Measurements from ENCODE around the gene CD200. TPM values are rescaled to one million over a fixed set of nuclear protein-coding genes. Genes with fewer than 3 reads are reported as not detected.
A peak's percentile ranks its signal among the peaks of the same experiment; 100 is the strongest.
"Not testable (repeated sequence)": the region's sequence is repeated elsewhere in the genome, so short reads cannot be mapped to it uniquely, and the experiment has no call there.

The CD200 gene
- total RNA-seq, 1 donor from 2014 or later: 0.92 TPM

DNA sequence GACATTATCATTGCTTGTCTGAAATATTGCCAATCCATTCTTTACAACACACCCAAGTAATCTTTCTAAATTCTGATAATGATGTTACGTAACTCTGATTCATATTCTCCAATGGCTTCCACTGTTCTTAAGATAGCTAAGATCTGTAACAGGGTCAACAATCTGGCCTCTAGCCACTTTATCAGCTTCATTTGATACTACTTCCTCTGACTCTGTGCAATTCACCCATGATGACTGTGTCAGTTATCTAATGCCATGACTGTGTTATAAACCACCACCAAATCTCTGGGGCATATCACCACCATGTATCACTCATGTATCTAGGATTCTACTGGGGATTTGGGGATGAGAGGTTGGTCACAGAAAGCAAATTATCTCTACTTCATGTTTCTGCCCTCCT, 44.0 kb downstream of the CD200 start:
- DNase-seq (ENCODE audit: missing footprints) (no peak), ATAC-seq (peak; percentile 75)
- intact Hi-C loops (cut with DNase I): no loop called here

DNA sequence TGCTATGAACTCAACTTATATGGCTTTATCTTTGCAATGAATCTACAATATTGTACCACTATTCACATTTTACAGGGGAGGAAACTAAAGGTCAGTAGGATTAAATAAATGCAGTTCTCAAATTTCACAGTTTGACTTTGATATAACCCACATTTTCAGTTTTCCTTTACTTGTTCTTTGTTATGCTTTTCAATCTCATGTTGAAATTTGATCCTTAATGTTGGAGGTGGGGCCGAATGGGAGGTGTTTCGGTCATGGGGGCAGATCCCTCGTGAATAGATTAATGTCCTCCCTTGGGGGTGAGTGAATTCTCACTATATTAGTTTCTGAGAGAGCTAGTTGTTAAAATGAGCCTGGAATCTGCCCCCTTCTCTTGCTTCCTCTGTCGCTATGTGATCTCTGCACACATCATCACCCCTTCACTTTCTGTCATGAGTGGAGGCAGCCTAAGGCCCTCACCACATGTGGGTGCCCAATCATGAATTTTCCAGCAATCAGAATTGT, 44.7 kb downstream of the CD200 start:
- intact Hi-C loops (cut with DNase I): no loop called here
- DNase-seq (ENCODE audit: missing footprints) (no peak), ATAC-seq (peak; percentile 24)

DNA sequence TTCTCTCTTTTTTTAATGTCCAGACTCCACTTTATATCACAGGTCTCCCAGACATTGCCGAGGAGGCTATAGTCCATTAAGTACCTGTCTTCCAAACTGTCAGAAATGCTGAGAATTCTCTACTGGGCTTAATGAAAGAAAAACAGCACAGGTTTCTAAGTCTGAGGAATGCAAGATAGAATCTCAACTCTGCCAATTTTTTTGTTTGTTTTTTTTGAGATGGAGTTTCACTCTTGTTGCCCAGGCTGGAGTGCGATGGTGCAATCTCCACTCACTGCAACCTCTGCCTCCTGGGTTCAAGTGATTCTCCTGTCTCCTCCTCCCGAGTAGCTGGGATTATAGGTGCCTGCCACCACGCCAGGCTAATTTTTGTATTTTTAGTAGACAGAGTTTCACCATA, 45.4 kb downstream of the CD200 start:
- DNase-seq (ENCODE audit: missing footprints); intact Hi-C loops (cut with DNase I); ATAC-seq: not testable (repeated sequence)

DNA sequence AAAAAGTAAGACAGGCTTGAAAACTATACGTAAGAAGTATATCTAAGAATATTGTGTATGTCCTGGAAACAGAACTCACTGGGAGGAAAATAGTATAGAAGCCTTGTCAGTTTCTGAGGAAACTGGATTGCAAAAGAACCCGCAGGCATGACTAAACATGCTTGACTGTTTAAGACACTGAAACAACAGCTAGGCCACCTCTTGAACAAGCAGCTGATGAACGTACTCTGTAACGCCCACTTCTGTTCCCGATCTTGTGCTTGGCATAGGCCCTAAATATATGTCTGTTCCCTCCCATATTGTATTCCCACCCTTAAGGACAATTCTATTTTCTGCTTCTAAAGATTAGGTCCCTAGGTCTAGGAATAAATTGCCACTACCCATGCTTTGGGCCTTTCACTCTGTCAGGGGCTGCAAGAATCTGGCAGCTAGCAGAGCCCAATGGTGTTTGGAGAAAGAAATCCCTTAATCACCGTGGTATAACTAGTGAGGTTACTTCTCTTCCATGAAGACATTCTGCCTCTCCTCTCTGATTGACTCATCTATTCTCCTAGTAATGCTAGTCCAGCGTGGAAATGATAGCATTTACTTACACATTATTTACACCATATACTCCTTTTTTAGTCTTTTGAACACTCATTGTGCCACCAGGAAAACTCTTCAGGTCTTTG, 46.2 kb downstream of the CD200 start:
- DNase-seq (ENCODE audit: missing footprints) (no peak), ATAC-seq (no peak)
- intact Hi-C loops (cut with DNase I): no loop called here

GRCh38 chr3:112381673-112382542, 49.0 kb downstream of the CD200 start:
- ATAC-seq (no peak), DNase-seq (ENCODE audit: missing footprints) (no peak)
- intact Hi-C loops (cut with DNase I): no loop called here

DNA sequence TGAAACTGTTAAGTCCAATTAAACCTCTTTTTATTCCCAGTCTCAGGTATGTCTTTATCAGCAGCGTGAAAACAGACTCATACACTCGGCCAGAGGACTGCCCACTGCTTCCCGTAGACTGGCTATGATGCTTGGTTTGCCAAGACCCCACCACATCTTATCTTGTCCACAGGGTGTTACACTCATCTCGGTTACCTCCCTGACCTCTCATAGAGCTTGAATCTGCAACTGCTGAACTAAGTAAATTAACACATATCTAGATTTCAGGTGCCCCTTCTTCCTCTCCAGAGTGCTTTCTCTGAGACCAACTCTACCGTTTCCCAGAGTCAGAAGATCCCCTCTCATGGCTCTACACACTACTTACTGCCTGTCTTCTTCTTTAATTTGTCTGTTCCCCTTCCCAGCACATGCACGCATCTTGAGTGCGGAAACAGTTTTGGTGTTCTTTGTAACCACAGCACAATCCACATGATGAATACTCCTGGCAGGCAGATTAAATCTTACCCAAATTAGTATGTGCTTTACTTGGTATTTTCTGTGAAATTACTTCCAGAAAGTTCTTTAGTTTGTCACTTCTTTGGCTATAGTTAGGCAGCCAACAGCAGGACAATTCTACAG, 49.7 kb downstream of the CD200 start:
- DNase-seq (ENCODE audit: missing footprints) (no peak), ATAC-seq (no peak)
- intact Hi-C loops (cut with DNase I): no loop called here

DNA sequence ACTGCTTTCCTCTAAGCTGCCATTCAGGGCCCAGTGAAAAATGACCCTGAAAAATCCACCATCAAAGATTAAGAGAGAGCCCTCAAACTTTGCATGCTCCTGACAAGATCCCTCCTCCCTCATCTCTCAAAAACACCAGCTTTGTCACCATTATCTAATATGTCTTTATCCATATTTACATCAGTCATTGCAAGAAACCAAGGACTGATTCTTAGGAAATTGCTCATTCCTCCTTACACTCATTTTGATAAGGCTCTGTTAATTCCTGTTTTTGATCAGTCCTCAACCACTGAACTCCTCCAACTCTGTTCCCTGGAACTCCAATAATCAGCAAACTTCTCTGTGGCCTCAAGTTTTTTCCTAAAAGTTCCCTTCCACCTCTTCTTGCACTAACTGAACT, 51.8 kb downstream of the CD200 start:
- DNase-seq (ENCODE audit: missing footprints) (no peak), ATAC-seq (no peak)
- intact Hi-C loops (cut with DNase I): no loop called here

DNA sequence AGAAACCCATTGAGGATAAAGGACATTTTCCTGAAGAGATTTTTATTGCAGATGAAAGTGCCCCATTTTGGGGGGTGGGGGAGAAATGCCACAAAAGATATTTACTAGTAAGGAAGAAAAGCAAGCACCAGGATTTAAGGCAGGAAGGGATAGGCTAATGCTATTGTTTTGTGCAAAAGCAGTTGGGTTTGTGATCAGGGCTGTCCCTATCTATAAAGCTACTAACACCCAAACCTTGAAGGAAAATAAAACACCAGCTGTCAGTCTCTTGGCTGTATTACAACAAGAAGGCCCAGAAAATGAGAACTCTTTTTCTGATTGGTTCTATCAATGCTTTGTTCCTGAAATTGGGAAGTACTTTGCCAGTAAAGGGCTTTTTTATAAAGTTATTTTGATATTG, 56.0 kb downstream of the CD200 start:
- intact Hi-C loops (cut with DNase I): no loop called here
- DNase-seq (ENCODE audit: missing footprints) (no peak), ATAC-seq (no peak)

GRCh38 chr3:112389961-112390360, 57.0 kb downstream of the CD200 start:
- intact Hi-C loops (cut with DNase I): no loop called here
- ATAC-seq (no peak), DNase-seq (ENCODE audit: missing footprints) (no peak)

- no peak for DNase-seq (ENCODE audit: missing footprints)
- peak; percentile 42 for ATAC-seq
- intact Hi-C loops (cut with DNase I): no loop called here
Observed at GRCh38 chr3:112390783-112391641, 58.1 kb downstream of the CD200 start.

- no peak for ATAC-seq
- DNase-seq (ENCODE audit: missing footprints): no peak
- intact Hi-C loops (cut with DNase I): no loop called here
Observed at GRCh38 chr3:112391648-112392047, 58.7 kb downstream of the CD200 start.

GRCh38 chr3:112392393-112393359, 59.7 kb downstream of the CD200 start:
- no peak for DNase-seq (ENCODE audit: missing footprints)
- intact Hi-C loops (cut with DNase I): no loop called here
- ATAC-seq: no peak

- intact Hi-C loops (cut with DNase I): no loop called here
- no peak for DNase-seq (ENCODE audit: missing footprints)
- ATAC-seq: no peak
Observed at GRCh38 chr3:112393360-112393728, 60.4 kb downstream of the CD200 start.

DNA sequence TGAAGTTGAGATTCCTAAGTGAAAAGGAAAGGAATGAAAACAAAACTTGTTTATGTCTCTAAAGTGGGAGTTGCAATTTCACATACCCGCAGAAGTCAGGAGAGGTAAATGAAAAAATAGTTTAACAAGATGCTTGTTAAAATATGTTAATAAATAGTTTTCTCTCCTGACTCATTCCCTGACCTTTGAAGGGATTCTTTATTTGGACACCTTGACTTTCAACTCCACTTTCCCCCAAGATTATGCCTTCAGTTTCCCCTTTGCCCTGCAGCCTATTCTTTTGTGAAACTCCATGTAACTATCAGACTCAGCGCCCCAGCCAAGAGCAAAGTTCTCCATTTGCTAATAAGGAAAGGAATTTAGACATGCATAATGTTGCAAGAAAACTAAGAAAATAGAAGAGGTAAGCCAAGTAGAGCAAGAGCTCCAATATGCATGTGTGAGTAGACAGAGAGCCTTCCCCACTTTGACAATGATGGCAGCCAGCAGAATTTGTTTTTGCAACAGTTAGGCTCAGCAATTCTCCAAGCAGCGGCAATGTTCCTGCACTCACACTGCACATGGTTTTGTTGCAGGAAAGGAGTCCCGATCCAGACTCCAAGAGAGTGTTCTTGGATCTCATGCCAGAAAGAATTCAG, 61.2 kb downstream of the CD200 start:
- no peak for DNase-seq (ENCODE audit: missing footprints)
- intact Hi-C loops (cut with DNase I): no loop called here
- no peak for ATAC-seq

DNA sequence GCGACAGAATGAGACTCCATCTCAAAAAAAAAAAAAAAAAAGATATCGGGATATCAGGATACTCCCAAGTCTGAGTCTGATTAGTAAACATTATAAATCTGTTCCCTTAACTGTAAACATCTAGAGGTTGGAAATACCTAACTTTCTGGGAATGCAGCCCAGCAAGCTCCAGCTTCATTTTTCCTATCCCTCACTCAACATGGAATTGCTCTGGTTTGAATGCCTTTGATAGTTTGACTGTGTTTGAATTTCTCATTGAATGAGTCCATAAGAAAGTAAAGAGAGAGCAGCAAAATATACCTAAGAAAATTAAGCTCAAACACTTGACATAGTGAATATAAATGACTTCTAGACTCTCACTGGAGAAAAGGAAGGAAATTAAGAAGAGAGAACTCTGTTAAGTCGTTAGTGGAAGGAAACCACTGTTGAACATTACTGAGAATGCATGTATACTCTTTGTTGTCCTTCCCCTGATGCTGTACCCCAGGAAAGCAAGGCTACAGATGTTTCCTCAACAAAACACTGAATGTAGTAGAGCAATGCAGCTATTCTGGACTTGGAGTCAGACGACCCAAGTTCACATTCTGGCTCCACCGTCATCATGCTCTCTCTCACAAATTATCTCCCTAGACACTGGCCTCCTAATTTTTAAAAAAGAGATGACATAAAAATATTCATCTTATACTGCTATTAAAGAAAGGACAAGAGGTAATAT, 62.4 kb downstream of the CD200 start:
- DNase-seq (ENCODE audit: missing footprints): no peak
- no peak for ATAC-seq

DNA sequence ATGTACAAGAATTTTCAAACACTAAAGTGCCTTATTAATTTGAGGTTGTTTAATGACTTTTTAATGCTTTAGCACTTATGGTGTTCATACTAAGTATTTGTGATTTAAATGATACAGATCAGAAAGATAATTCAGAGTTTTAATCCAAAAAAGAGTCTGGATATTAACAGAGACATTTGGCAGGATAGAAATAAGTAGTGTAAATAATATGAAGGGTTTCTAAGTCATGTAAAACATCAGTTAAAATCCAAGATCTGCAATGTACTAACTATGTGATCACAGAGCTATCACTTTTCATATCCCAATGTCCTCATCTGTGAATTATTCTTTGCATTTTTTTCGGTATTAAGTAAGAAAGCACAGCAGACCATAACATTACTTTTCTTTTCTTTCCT, 62.9 kb downstream of the CD200 start:
- intact Hi-C loops (cut with DNase I): loop anchor here (5.0 kb wide), 1 partner anchor 34 kb away; no protein-coding TSS in a partner anchor
- ATAC-seq (no peak), DNase-seq (ENCODE audit: missing footprints) (no peak)

More for the DNA sequence above, 62.4 kb downstream of the CD200 start:
- intact Hi-C loops (cut with DNase I): loop anchor here (5.0 kb wide), 1 partner anchor 33 kb away; no protein-coding TSS in a partner anchor
